Measurements from ENCODE around the gene EFHD1. TPM values are rescaled to one million over a fixed set of nuclear protein-coding genes. Genes with fewer than 3 reads are reported as not detected.
A peak's percentile ranks its signal among the peaks of the same experiment; 100 is the strongest.

Gene EFHD1
- total RNA-seq, 1 donor from 2014 or later, result 175 TPM

DNA sequence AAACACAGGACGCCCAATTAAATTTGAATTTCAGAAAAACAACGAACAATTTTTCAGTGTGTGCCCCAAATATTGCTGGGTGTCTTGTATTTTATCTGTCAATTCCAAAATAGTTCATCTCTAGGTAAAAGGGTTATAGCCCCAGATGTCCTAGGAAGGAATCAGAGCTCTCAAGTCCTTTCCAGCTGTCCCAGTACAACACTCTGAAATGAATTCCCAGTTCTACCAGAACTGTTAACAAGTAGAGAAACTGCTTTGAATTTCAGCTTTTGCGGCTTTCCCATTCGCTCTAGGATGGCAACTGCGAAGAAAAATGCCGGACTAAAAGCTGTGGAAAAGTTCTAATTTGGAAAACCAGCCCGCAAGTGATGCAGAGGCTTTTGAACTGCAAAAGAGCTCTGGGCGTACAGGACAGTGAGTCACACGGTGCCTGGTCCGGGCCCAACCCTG is 63.2 kb downstream of the EFHD1 start:
- Mint-ChIP-seq H3K27ac (ENCODE audit: unreplicated experiment) (peak overlapping the region; percentile 88), H3K9me3 (ENCODE audit: low read depth) (no peaks in the 10 kb centered on the region), H3K36me3 (ENCODE audit: low read depth) (peaks cover 3% of the 10 kb centered on the region), H3K27me3 (ENCODE audit: low read depth) (no peaks in the 10 kb centered on the region), H3K4me1 (ENCODE audit: low read depth) (peaks cover 33% of the 10 kb centered on the region), H3K4me3 (ENCODE audit: unreplicated experiment) (peak overlapping the region; percentile 95)
- TF ChIP-seq CTCF (IDR thresholded peaks at IDR 0.05), result no peak
- no peak for DNase-seq (ENCODE audit: low spot score)

GRCh38 chr2:232697059-232697806 is 63.8 kb downstream of the EFHD1 start, which contains the start of gene GIGYF2:
TSS of gene GIGYF2 (plus strand) at chr2:232697331. CDS start at chr2:232735198, 37,867 bp downstream.
- H3K4me1 Mint-ChIP-seq (ENCODE audit: low read depth), result peaks cover 33% of the 10 kb centered on the region
- TF ChIP-seq CTCF (IDR thresholded peaks at IDR 0.05), result no peak
- peak within 1 kb of the TSS; percentile 93 for H3K27ac Mint-ChIP-seq (ENCODE audit: unreplicated experiment)
- H3K27me3 Mint-ChIP-seq (ENCODE audit: low read depth), result no peaks in the 10 kb centered on the region
- peak; percentile 97 for DNase-seq (ENCODE audit: low spot score)
- no peaks in the 10 kb centered on the region for H3K9me3 Mint-ChIP-seq (ENCODE audit: low read depth)
- peaks cover 3% of the 10 kb centered on the region for H3K36me3 Mint-ChIP-seq (ENCODE audit: low read depth)
- H3K4me3 Mint-ChIP-seq (ENCODE audit: unreplicated experiment), result peak within 1 kb of the TSS; percentile 95

- Mint-ChIP-seq H3K27ac (ENCODE audit: unreplicated experiment) (peak overlapping the region; percentile 93), H3K4me3 (ENCODE audit: unreplicated experiment) (peak overlapping the region; percentile 95), H3K27me3 (ENCODE audit: low read depth) (no peaks in the 10 kb centered on the region), H3K4me1 (ENCODE audit: low read depth) (peaks cover 37% of the 10 kb centered on the region), H3K36me3 (ENCODE audit: low read depth) (peaks cover 3% of the 10 kb centered on the region), H3K9me3 (ENCODE audit: low read depth) (no peaks in the 10 kb centered on the region)
- peak; percentile 93 for DNase-seq (ENCODE audit: low spot score)
- no peak for TF ChIP-seq CTCF (IDR thresholded peaks at IDR 0.05)
Observed at GRCh38 chr2:232697807-232698110, 64.4 kb downstream of the EFHD1 start.

GRCh38 chr2:232698556-232699091 is 65.2 kb downstream of the EFHD1 start:
- Mint-ChIP-seq H3K9me3 (ENCODE audit: low read depth) (no peaks in the 10 kb centered on the region), H3K36me3 (ENCODE audit: low read depth) (peaks cover 5% of the 10 kb centered on the region), H3K27ac (ENCODE audit: unreplicated experiment) (peak overlapping the region; percentile 77), H3K27me3 (ENCODE audit: low read depth) (no peaks in the 10 kb centered on the region), H3K4me3 (ENCODE audit: unreplicated experiment) (peak overlapping the region; percentile 95), H3K4me1 (ENCODE audit: low read depth) (peaks cover 37% of the 10 kb centered on the region)
- no peak for TF ChIP-seq CTCF (IDR thresholded peaks at IDR 0.05)
- DNase-seq (ENCODE audit: low spot score), result no peak

GRCh38 chr2:232699110-232699509 is 65.7 kb downstream of the EFHD1 start:
- peaks cover 37% of the 10 kb centered on the region for H3K4me1 Mint-ChIP-seq (ENCODE audit: low read depth)
- no peaks in the 10 kb centered on the region for H3K9me3 Mint-ChIP-seq (ENCODE audit: low read depth)
- H3K4me3 Mint-ChIP-seq (ENCODE audit: unreplicated experiment), result peak overlapping the region; percentile 95
- no peak for TF ChIP-seq CTCF (IDR thresholded peaks at IDR 0.05)
- no peak for DNase-seq (ENCODE audit: low spot score)
- no peaks in the 10 kb centered on the region for H3K27me3 Mint-ChIP-seq (ENCODE audit: low read depth)
- peak overlapping the region; percentile 42 for H3K27ac Mint-ChIP-seq (ENCODE audit: unreplicated experiment)
- H3K36me3 Mint-ChIP-seq (ENCODE audit: low read depth), result peaks cover 8% of the 10 kb centered on the region
